ENCODE results near the gene PSKH1. TPM values are rescaled to one million over a fixed set of nuclear protein-coding genes. Genes with fewer than 3 reads are reported as not detected.

The PSKH1 gene
- total RNA-seq, 6 donors from 2014 or later, result 21.9 to 36.5 (median 31.5) TPM

DNA sequence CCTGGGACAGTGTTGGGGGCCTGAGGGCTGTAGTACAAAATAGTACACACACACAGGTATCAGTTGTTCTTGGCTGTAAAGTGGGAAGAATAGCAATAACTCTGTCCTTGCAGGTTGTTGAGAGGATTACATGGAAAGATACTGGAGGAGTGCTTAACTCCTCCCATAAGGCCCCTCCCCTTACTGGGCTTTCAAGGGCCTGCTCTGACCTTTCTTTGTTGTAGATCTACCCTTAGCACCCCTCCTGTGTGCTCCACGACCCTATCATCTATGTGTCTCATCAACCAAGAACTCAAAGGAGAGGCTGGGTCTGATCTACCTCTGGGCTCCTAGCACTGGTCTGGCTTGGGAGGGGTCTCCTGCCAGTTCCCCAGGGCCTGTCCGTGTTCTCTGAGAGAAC lies 28.5 kb upstream of the PSKH1 start:
- WGBS, 2 donors, result 79 to 83% methylated on average over 2 of the region's 2 CpGs
- TF ChIP-seq EP300 (IDR thresholded peaks at IDR 0.05), result no peak
- no peak for TF ChIP-seq POLR2AphosphoS5 (IDR thresholded peaks at IDR 0.05)
- TF ChIP-seq POLR2A (IDR thresholded peaks at IDR 0.05), result no peak
- TF ChIP-seq, protein P1, sequence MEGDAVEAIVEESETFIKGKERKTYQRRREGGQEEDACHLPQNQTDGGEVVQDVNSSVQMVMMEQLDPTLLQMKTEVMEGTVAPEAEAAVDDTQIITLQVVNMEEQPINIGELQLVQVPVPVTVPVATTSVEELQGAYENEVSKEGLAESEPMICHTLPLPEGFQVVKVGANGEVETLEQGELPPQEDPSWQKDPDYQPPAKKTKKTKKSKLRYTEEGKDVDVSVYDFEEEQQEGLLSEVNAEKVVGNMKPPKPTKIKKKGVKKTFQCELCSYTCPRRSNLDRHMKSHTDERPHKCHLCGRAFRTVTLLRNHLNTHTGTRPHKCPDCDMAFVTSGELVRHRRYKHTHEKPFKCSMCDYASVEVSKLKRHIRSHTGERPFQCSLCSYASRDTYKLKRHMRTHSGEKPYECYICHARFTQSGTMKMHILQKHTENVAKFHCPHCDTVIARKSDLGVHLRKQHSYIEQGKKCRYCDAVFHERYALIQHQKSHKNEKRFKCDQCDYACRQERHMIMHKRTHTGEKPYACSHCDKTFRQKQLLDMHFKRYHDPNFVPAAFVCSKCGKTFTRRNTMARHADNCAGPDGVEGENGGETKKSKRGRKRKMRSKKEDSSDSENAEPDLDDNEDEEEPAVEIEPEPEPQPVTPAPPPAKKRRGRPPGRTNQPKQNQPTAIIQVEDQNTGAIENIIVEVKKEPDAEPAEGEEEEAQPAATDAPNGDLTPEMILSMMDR (IDR thresholded peaks at IDR 0.05), result no peak
- ATAC-seq (ENCODE audit: low FRiP score in 2 of 2), result no peak
- Histone ChIP-seq H3K4me3 (no peak overlapping the region), H3K9me3 (no peaks in the 10 kb centered on the region), H3K4me1 (peaks cover 0 to 18% (median 7%) of the 10 kb centered on the region in 4 donors), H3K27ac (no peak overlapping the region), H3K36me3 (peaks cover 0 to 46% (median 25%) of the 10 kb centered on the region in 4 donors), H3K27me3 (no peaks in the 10 kb centered on the region)
- DNase-seq, result no peak

DNA sequence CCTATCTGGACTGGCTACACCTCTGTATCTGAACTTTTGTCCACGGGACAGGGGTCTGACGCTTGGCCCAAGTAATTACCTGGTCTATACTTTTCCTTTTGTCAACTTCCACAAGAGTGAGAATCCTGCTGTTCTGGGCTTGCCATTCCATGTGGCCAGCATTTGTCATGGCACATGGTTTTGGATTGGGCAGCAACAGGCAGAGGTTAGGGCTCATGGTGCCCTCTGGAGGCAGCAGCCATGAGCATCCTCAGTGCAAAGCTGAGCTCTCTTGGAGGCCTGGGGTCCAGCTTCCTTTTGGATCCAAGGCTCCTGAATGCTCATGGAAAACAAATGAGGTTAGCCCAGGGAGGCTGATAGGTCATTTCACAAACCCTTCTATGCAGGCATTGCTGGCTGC lies 27.7 kb upstream of the PSKH1 start:
- Histone ChIP-seq H3K27me3 (no peaks in the 10 kb centered on the region), H3K4me1 (peaks cover 0 to 18% (median 7%) of the 10 kb centered on the region in 4 donors), H3K4me3 (no peak overlapping the region), H3K27ac (no peak overlapping the region), H3K9me3 (no peaks in the 10 kb centered on the region), H3K36me3 (peaks cover 0 to 53% (median 31%) of the 10 kb centered on the region in 4 donors)
- peak in 1 of 2 donors; percentile 37 for DNase-seq
- peak in 1 of 2 donors; percentile 21 for ATAC-seq (ENCODE audit: low FRiP score in 2 of 2)
- no peak for TF ChIP-seq POLR2A (IDR thresholded peaks at IDR 0.05)
- TF ChIP-seq, protein P1 (IDR thresholded peaks at IDR 0.05), result peak in 4 of 6 experiments; percentile 13 to 55 (median 42)
- WGBS, 2 donors, result 95 to 96% methylated on average over 2 of the region's 2 CpGs

DNA sequence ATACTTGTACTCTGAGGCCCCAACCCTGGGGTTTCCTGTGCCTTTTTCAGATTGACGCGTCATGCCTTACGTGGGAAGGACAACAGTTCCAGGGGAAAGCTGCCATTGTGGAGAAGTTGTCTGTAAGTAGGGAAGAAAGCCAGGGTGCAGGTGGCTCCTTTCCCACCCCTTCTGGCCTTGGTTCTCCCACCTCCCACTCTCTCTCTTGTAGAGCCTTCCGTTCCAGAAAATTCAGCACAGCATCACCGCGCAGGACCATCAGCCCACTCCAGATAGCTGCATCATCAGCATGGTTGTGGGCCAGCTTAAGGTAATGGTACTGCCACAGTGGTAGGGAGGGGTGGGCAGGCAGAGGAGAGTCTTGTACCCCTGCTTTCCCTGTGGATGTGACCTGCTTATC lies 24.8 kb upstream of the PSKH1 start:
- TF ChIP-seq, protein P1 (IDR thresholded peaks at IDR 0.05), result no peak
- TF ChIP-seq EP300 (IDR thresholded peaks at IDR 0.05) (no peak), POLR2A (IDR thresholded peaks at IDR 0.05) (no peak), POLR2AphosphoS5 (IDR thresholded peaks at IDR 0.05) (no peak)
- 96 to 97% methylated on average over 6 of the region's 6 CpGs for WGBS, 2 donors
- Histone ChIP-seq H3K27ac (no peak overlapping the region), H3K4me3 (no peak overlapping the region), H3K9me3 (no peaks in the 10 kb centered on the region), H3K27me3 (no peaks in the 10 kb centered on the region), H3K4me1 (peaks cover 5 to 10% (median 8%) of the 10 kb centered on the region in 4 donors), H3K36me3 (peaks cover 0 to 66% (median 36%) of the 10 kb centered on the region in 4 donors)
- DNase-seq (no peak), ATAC-seq (ENCODE audit: low FRiP score in 2 of 2) (no peak)

DNA sequence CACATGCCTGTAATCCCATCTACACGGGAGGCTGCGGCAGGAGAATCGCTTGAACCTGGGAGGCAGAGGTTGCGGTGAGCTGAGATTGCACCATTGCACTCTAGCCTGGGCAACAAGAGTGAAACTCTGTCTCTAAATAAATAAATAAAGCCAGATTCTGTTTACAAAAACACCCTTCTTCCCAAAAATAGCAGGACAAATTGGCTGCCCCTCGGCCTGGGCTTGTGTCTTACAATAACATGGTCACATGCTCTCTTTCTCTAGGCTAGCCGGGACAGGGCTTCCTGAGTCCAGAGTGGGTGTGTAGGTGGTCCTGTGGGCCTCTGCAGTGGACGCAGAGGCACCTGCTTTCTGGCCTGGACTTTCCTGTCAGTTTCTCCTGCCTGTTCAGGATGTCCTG lies 23.4 kb upstream of the PSKH1 start:
- H3K36me3 ChIP-seq, result peaks cover 0 to 66% (median 36%) of the 10 kb centered on the region in 4 donors

More for the DNA sequence above, 23.4 kb upstream of the PSKH1 start:
- 82 to 89% methylated on average over 6 to 7 of the region's 7 CpGs for WGBS, 2 donors
- TF ChIP-seq POLR2A (IDR thresholded peaks at IDR 0.05), result no peak
- no peak for TF ChIP-seq EP300 (IDR thresholded peaks at IDR 0.05)
- TF ChIP-seq, protein P1 (IDR thresholded peaks at IDR 0.05), result no peak
- no peak for TF ChIP-seq POLR2AphosphoS5 (IDR thresholded peaks at IDR 0.05)
- Histone ChIP-seq H3K27ac (no peak overlapping the region), H3K4me3 (no peak overlapping the region), H3K27me3 (no peaks in the 10 kb centered on the region), H3K9me3 (no peaks in the 10 kb centered on the region), H3K4me1 (peaks cover 16 to 22% (median 18%) of the 10 kb centered on the region in 4 donors)
- DNase-seq, result no peak
- no peak for ATAC-seq (ENCODE audit: low FRiP score in 2 of 2)
